GM18511 (cell line): Measurements from ENCODE around the gene GALT.
"Not testable (repeated sequence)": the region's sequence is repeated elsewhere in the genome, so short reads cannot be mapped to it uniquely, and the experiment has no call there.

Source experiments
- ATAC-seq: cut with Tn5 transposase; IDR thresholded peaks from one replicate; pipeline ENCODE4 v1.9.1; 2021; ENCODE audit warnings: mild to moderate bottlenecking, moderate library complexity; ENCODE audit not compliant: unreplicated experiment

The GALT gene

GRCh38 chr9:34625186-34625486 lies 21.3 kb upstream of the GALT start:
- ATAC-seq, result no peak

GRCh38 chr9:34627716-34628655 lies 18.5 kb upstream of the GALT start:
- peak; percentile 14 for ATAC-seq

GRCh38 chr9:34628656-34629490 lies 17.6 kb upstream of the GALT start, which contains the start of gene ARID3C:
Gene ARID3C (minus strand): TSS chr9:34629066. CDS start chr9:34628014, 1,052 bp downstream.
- ATAC-seq, result peak; percentile 58

- no peak for ATAC-seq
Observed at GRCh38 chr9:34629491-34629808, 17.0 kb upstream of the GALT start.

- no peak for ATAC-seq
Observed at GRCh38 chr9:34630402-34631154, 15.9 kb upstream of the GALT start.

GRCh38 chr9:34633166-34633565 lies 13.3 kb upstream of the GALT start:
- no peak for ATAC-seq

GRCh38 chr9:34633851-34634550 lies 12.5 kb upstream of the GALT start:
- ATAC-seq, result no peak

- ATAC-seq, result no peak
Observed at GRCh38 chr9:34634551-34635248, 11.8 kb upstream of the GALT start.

- no peak for ATAC-seq
Observed at GRCh38 chr9:34635556-34635955, 10.9 kb upstream of the GALT start.

GRCh38 chr9:34636791-34637355 lies 9.6 kb upstream of the GALT start:
- ATAC-seq, result peak; percentile 27

GRCh38 chr9:34637356-34638137 lies 8.9 kb upstream of the GALT start, which contains the start of gene SIGMAR1:
Gene SIGMAR1 (minus strand): TSS chr9:34637787. CDS start chr9:34637697, 90 bp downstream.
- ATAC-seq, result peak; percentile 86

GRCh38 chr9:34638138-34638445 lies 8.4 kb upstream of the GALT start:
- no peak for ATAC-seq

GRCh38 chr9:34639322-34639721 lies 7.2 kb upstream of the GALT start:
- not testable (repeated sequence) for ATAC-seq

GRCh38 chr9:34642679-34643078 lies 3.8 kb upstream of the GALT start:
- ATAC-seq, result no peak

- ATAC-seq, result no peak
Observed at GRCh38 chr9:34644766-34645314, 1.6 kb upstream of the GALT start.

- no peak for ATAC-seq
Observed at GRCh38 chr9:34647084-34647403, 569 bp downstream of the GALT start.

GRCh38 chr9:34647651-34648050 lies 1.2 kb downstream of the GALT start:
- ATAC-seq, result no peak

GRCh38 chr9:34648673-34649072 lies 2.2 kb downstream of the GALT start:
- no peak for ATAC-seq

- no peak for ATAC-seq
Observed at GRCh38 chr9:34650816-34651215, 4.3 kb downstream of the GALT start.
